Neural progenitor cell (in vitro differentiated cells): ENCODE measurements around the gene VSIG1. TPM values are rescaled to one million over a fixed set of nuclear protein-coding genes. Genes with fewer than 3 reads are reported as not detected.

ENCODE experiments used
- DNase-seq: peaks from one replicate; pipeline ENCODE4 v3.0.0-alpha.2; 2016; ENCODE audit warnings: low spot score
- H2AFZ ChIP-seq: fragments of 200-600 bp; sonication (generic); replicated peaks from 2 replicates; pipeline ENCODE4 v1.6.1; 2016; ENCODE audit warnings: antibody characterized with exemption
- H3F3A ChIP-seq: fragments of 200-600 bp; sonication (generic); 2 replicates; pipeline ENCODE4 v1.6.1; 2016; ENCODE audit warnings: antibody characterized with exemption, low read depth
- H3K27ac ChIP-seq: fragments of 200-600 bp; sonication (generic); 2 replicates; pipeline ENCODE4 v1.5.1; 2016; ENCODE audit warnings: mild to moderate bottlenecking
- H3K27me3 ChIP-seq: fragments of 200-600 bp; sonication (generic); 2 replicates; pipeline ENCODE4 v1.6.1; 2016; ENCODE audit warnings: mild to moderate bottlenecking, moderate library complexity
- H3K36me3 ChIP-seq: fragments of 200-600 bp; sonication (generic); 2 replicates; pipeline ENCODE4 v1.5.1; 2016
- H3K4me1 ChIP-seq: fragments of 200-600 bp; sonication (generic); 2 replicates; pipeline ENCODE4 v1.6.1; 2016; ENCODE audit warnings: mixed run types
- H3K4me2 ChIP-seq: fragments of 200-600 bp; sonication (generic); 2 replicates; pipeline ENCODE4 v1.6.1; 2016
- H3K4me3 ChIP-seq: fragments of 200-600 bp; sonication (generic); 2 replicates; pipeline ENCODE4 v1.5.1; 2016
- H3K79me2 ChIP-seq: fragments of 200-600 bp; sonication (generic); 2 replicates; pipeline ENCODE4 v1.6.1; 2016; ENCODE audit warnings: low read depth
- H3K9ac ChIP-seq: fragments of 200-600 bp; sonication (generic); 2 replicates; pipeline ENCODE4 v1.6.1; 2016
- H3K9me3 ChIP-seq: fragments of 200-600 bp; sonication (generic); 2 replicates; pipeline ENCODE4 v1.5.1; 2016; ENCODE audit warnings: low read depth
- H4K20me1 ChIP-seq: fragments of 200-600 bp; sonication (generic); 2 replicates; pipeline ENCODE4 v1.6.1; 2016; ENCODE audit warnings: low read depth
- H3K27ac Mint-ChIP-seq: 3 replicates; pipeline ENCODE4 v1.8.0; 2021; ENCODE audit warnings: mixed read lengths
- H3K27me3 Mint-ChIP-seq: 2 replicates; pipeline ENCODE4 v1.8.0; 2022; ENCODE audit warnings: low read depth, mild to moderate bottlenecking, inconsistent platforms, moderate library complexity, mixed read lengths; ENCODE audit not compliant: insufficient read depth
- H3K36me3 Mint-ChIP-seq: 3 replicates; pipeline ENCODE4 v1.8.0; 2021; ENCODE audit warnings: mixed read lengths
- H3K4me1 Mint-ChIP-seq: 3 replicates; pipeline ENCODE4 v1.8.0; 2021; ENCODE audit warnings: mixed read lengths
- H3K4me3 Mint-ChIP-seq: 3 replicates; pipeline ENCODE4 v1.8.0; 2021; ENCODE audit warnings: mild to moderate bottlenecking, moderate library complexity, mixed read lengths
- H3K9me3 Mint-ChIP-seq: 3 replicates; pipeline ENCODE4 v1.8.0; 2020; ENCODE audit warnings: mixed read lengths
- CTCF ChIP-seq: fragments of 200-600 bp; sonication (generic); IDR thresholded peaks from 2 replicates; pipeline ENCODE4 v1.5.1; 2017; ENCODE audit warnings: antibody characterized with exemption, mild to moderate bottlenecking
- EZH2 ChIP-seq: fragments of 200-600 bp; sonication (generic); IDR thresholded peaks from 2 replicates; pipeline ENCODE4 v1.6.1; 2017; ENCODE audit warnings: antibody characterized with exemption, mild to moderate bottlenecking, moderate library complexity
- EZH2phosphoT487 ChIP-seq: fragments of 200-600 bp; sonication (generic); IDR thresholded peaks from 2 replicates; pipeline ENCODE4 v1.6.1; 2017; ENCODE audit warnings: antibody characterized with exemption
- total RNA-seq: library from RNA; depleted of rRNA; stranded (reverse); fragments of >200 nt; gene quantifications from 2 replicates; pipeline ENCODE4 v1.2.3, GENCODE V29; 2015; ENCODE audit warnings: low replicate concordance

VSIG1 gene
- total RNA-seq, 1 donor from 2014 or later, result 0.22 TPM

- Mint-ChIP-seq H3K36me3 (no peaks in the 10 kb centered on the region), H3K27me3 (no peaks in the 10 kb centered on the region), H3K4me1 (peaks cover 12% of the 10 kb centered on the region), H3K4me3 (no peak overlapping the region), H3K9me3 (no peaks in the 10 kb centered on the region), H3K27ac (no peak overlapping the region)
- no peak overlapping the region for H3K4me3 ChIP-seq
- H3K4me1 ChIP-seq, result peaks cover 22% of the 10 kb centered on the region
- no peaks in the 10 kb centered on the region for H3K9me3 ChIP-seq
- no peaks in the 10 kb centered on the region for H3K27me3 ChIP-seq
- no peak overlapping the region for H3K9ac ChIP-seq
- H2AFZ ChIP-seq, result no peak overlapping the region
- no peak for DNase-seq
- H3K79me2 ChIP-seq, result no peaks in the 10 kb centered on the region
- no peaks in the 10 kb centered on the region for H4K20me1 ChIP-seq
- H3K4me2 ChIP-seq, result no peak overlapping the region
- no peaks in the 10 kb centered on the region for H3K36me3 ChIP-seq
- TF ChIP-seq EZH2, result no peak
- no peak for TF ChIP-seq EZH2phosphoT487
- no peak for TF ChIP-seq CTCF
- H3F3A ChIP-seq, result no peaks in the 10 kb centered on the region
- H3K27ac ChIP-seq, result no peak overlapping the region
Observed at GRCh38 chrX:108117988-108118387, 73.1 kb downstream of the VSIG1 start.

GRCh38 chrX:108121291-108121690 is 76.4 kb downstream of the VSIG1 start:
- Histone ChIP-seq H3K36me3 (no peaks in the 10 kb centered on the region), H2AFZ (no peak overlapping the region), H3K9ac (no peak overlapping the region), H3K9me3 (peaks cover 3% of the 10 kb centered on the region), H3K79me2 (no peaks in the 10 kb centered on the region), H3K4me3 (no peak overlapping the region), H3K27ac (no peak overlapping the region), H3K27me3 (no peaks in the 10 kb centered on the region), H4K20me1 (no peaks in the 10 kb centered on the region), H3K4me2 (no peak overlapping the region), H3K4me1 (peaks cover 31% of the 10 kb centered on the region), H3F3A (peaks cover 9% of the 10 kb centered on the region)
- TF ChIP-seq EZH2phosphoT487, result no peak
- TF ChIP-seq EZH2, result no peak
- TF ChIP-seq CTCF, result no peak
- H3K27me3 Mint-ChIP-seq, result no peaks in the 10 kb centered on the region
- no peak for DNase-seq
- H3K27ac Mint-ChIP-seq, result no peak overlapping the region
- H3K36me3 Mint-ChIP-seq, result no peaks in the 10 kb centered on the region
- H3K4me1 Mint-ChIP-seq, result peaks cover 20% of the 10 kb centered on the region
- H3K4me3 Mint-ChIP-seq, result no peak overlapping the region
- no peaks in the 10 kb centered on the region for H3K9me3 Mint-ChIP-seq

GRCh38 chrX:108122748-108123147 is 77.9 kb downstream of the VSIG1 start:
- Histone ChIP-seq H3K79me2 (no peaks in the 10 kb centered on the region), H3K27ac (no peak overlapping the region), H3K4me3 (no peak overlapping the region), H3K27me3 (no peaks in the 10 kb centered on the region), H3K9ac (no peak overlapping the region), H3K9me3 (peaks cover 3% of the 10 kb centered on the region), H3K4me2 (no peak overlapping the region), H4K20me1 (no peaks in the 10 kb centered on the region), H3F3A (peaks cover 15% of the 10 kb centered on the region), H3K36me3 (no peaks in the 10 kb centered on the region), H2AFZ (no peak overlapping the region), H3K4me1 (peaks cover 39% of the 10 kb centered on the region)
- H3K36me3 Mint-ChIP-seq, result peaks cover 2% of the 10 kb centered on the region
- H3K4me1 Mint-ChIP-seq, result peaks cover 28% of the 10 kb centered on the region
- DNase-seq, result no peak
- H3K27ac Mint-ChIP-seq, result no peak overlapping the region
- no peaks in the 10 kb centered on the region for H3K9me3 Mint-ChIP-seq
- TF ChIP-seq EZH2phosphoT487 (no peak), CTCF (no peak), EZH2 (no peak)
- no peak overlapping the region for H3K4me3 Mint-ChIP-seq
- H3K27me3 Mint-ChIP-seq, result no peaks in the 10 kb centered on the region
